Measurements from ENCODE around the gene PCSK9.
"Not testable (repeated sequence)": the region's sequence is repeated elsewhere in the genome, so short reads cannot be mapped to it uniquely, and the experiment has no call there.

Gene PCSK9

DNA sequence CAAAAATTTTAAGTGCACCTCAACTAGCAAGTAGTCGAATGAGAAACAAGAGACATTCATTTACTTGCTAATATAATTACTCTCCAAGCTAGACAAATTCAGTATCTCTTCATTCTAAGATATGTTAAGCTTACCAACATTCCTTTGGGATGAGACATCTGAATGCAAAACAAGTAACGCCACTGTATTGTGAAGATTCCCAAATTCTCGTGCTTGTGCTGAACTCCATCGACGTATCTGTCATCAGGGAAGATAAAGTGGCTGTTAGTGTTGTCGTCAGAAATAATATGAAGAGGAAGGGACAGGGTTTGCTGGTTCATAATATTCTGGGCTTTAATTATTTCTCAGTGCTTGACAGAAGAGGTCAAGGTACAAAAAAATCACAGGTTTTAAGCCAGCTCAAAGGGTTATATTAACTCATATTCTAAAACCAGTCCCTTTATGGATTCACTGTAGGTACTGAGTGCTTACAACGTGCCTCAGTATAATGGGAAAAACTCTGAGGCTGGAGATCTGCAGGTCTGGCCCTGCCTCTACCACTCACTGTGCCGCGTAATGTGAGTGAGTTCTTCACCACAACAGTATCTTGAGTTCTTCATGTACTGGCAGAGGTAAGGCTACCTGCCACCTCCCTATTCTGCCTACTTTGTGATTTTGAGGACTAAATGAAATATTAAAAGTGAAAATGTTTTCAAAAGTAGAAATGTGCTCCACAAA lies 42.0 kb downstream of the PCSK9 start:
- DNase-seq (ENCODE audit: low spot score) = peak; percentile 66

DNA sequence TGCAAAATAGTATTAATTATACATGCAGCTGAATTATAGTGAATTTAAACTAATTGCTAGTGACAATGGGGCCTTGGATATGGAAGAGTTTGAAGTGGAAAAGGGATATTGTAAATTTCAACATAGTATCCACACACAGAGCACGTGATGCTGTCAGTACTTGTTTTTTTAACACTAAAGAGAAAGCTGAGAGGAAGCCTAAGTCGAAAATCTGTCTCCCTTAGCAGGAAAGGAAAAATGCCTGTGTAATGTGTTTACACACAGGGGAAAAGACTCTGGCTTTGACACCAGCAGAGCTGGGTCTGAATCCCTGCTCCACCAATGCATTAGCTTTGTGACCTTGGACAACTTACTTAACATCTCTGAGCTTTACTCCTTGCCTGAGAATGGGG lies 42.6 kb downstream of the PCSK9 start:
- no peak for DNase-seq (ENCODE audit: low spot score)

DNA sequence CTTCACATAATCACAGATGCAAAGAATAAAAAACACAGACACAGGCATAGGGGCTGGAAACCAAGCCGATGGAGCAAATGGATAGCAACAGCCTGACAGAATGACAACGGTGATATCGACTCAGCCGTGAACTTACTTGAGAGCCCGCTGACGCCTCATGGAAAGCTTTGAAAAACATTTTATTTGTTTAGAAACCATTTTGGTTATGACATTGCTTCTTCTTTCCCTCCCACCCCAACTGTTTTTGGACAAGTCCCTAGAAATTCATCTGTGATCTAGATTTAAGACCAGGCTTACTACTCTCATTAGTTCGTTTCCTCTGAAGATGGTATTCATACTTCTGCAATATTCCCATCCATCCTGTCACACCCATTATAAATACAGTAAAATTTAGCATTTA lies 44.9 kb downstream of the PCSK9 start:
- no peak for DNase-seq (ENCODE audit: low spot score)

DNA sequence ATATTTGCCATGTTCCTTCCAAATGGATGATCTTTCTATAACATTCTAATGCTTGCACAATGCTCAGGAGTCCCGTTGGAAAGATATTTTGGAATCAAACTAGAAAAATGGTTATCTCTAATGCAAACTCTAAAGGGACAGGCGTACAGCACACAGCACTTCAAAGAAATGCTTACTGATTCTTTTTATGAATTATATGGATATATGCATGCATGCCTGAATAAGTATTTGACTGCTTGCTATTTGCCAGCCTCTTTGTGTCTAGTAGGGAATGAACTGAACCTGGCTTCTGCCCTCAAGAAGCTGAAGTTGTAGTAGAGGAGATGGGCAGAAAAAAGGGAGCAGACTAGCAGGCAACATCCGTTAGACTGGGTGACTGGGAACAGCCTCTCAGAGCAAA lies 48.1 kb downstream of the PCSK9 start:
- DNase-seq (ENCODE audit: low spot score) = no peak

DNA sequence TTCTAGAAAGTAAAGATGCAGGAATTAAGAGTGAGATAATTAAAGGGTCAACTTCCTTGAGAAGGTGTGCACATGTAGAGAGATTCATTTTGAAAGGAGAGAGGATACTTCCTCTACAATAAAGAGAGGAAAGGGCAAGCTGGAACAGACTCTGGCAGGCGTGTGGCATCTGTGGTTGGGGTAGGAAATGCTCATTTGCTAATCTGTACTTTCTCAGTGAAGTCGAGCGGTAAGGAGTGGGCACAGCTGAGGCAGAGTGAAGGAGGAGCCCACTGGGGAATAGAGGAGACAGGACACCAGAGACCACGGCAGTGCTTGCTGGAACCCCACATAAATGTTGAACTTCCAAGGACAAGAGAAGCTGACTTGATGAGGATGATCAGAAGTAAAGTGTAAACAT lies 49.1 kb downstream of the PCSK9 start:
- no peak for DNase-seq (ENCODE audit: low spot score)

DNA sequence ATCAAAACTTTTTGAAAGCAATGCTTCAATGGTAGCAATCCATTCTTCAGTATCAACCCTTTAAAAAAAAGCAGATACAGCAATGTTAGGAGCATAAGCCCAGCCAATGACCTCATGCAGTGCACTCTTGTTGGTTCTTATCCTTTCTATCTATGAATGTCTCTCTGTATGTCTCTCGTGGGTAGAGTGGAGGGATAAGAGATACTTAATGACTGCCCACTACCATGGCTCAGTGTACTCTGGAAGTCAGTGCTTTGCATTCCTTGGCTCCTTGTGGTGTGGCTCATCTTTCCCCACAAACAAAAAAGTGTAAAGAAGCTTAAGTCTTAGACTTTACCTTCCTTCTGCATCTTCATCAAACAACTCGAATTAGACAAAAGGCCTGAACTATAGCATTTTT lies 50.3 kb downstream of the PCSK9 start:
- DNase-seq (ENCODE audit: low spot score) = no peak

DNA sequence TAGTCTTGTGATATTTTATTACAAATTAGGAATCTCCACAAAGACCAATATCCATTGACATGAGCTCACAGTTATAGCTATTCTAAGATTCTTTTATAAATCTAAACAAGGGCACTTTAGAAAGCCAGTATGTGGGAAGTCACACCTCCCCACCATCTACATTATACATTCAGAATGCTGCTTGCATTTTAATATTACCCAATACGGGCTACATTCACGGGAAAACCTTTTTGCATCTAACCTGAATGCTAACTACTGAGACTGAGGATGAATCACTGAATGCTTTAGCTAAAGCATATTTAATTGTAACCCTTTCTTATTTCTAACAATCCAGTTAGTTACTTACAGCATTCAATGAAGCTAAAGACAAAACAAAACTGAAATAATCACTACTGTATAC lies 53.1 kb downstream of the PCSK9 start:
- no peak for DNase-seq (ENCODE audit: low spot score)

DNA sequence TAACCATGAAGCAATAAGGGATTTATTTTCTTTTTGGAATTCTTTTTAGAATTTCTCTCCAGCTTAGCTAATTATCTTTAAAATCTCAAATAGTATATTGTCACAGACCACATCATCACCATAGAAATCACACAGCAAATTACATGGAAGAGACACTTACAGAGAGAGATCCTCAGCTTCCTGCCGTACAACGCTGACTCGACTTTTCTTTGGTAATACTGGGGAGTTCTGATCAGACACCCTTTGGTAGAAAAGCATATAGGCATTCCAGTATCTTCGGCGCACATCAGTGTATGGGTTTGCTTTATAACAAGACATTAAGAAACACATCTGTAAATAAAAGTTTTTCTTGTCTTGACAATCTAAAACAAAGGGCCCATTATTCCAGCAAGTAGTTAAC lies 55.7 kb downstream of the PCSK9 start:
- DNase-seq (ENCODE audit: low spot score) = no peak

DNA sequence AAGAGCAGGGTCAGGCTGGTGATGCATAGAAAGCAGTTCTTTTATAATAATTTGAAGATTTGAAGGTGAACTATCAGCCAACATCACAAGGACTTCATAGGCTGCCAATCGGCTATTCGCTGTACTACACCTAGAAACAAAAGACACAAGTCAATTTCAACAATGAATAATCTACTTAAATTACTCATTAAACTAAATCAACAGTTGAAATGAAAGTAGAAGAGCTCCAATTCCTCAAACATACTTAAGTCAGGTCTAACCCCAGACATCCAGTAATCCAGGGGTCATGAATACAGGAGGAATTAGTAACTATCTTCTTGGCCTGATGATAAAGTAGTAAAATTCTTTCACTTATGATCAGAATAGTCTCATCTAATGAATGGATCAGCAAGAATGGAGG lies 64.5 kb downstream of the PCSK9 start:
- peak; percentile 61 for DNase-seq (ENCODE audit: low spot score)

DNA sequence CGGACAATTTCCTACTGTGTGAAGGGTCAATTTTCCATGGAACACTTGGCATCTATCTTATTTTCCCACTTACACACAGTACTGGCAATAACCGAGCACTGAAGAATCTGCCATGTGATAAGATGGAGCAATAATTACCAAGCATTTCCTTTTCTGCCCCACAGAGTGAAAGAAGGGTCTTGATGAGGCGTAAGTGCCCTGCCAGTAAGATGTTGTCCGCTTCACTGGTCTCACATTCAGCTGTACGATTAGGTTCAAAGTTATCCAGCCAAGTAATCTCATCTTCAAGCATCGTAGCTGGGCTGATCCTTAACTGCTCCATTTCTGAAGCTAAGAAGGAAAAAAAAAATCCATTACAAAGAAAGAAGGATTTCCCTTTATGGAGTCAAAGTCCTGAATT lies 67.8 kb downstream of the PCSK9 start:
- DNase-seq (ENCODE audit: low spot score) = peak; percentile 10

DNA sequence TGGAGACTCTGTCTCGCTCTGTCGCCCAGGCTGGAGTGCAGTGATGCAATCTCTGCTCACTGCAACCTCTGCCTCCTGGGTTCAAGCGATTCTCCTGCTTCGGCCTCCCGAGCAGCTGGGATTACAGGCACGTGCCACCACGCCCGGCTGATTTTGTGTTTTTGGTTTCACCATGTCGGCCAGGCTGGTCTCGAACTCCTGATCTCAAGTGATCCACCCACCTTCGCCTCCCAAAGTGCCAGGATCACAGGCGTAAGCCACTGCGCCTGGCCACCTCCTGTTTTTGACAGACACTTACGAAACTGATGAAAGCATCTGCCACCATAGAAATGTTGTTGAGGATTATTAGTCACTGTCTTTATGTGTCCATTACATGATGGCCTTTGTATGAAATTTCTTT lies 69.7 kb downstream of the PCSK9 start:
- not testable (repeated sequence) for DNase-seq (ENCODE audit: low spot score)

Measured in kidney tubule cell (primary cell).